Measurements from ENCODE around the gene TMEM40. TPM values are rescaled to one million over a fixed set of nuclear protein-coding genes. Genes with fewer than 3 reads are reported as not detected.
A peak's percentile ranks its signal among the peaks of the same experiment; 100 is the strongest.

The TMEM40 gene
- total and polyA plus RNA-seq, 9 of the 15 experiments (the other 6 are each of a cell fraction or from before 2014, with no cell fraction given), result 0.11 to 0.31 (median 0.14) TPM; not detected in 6

DNA sequence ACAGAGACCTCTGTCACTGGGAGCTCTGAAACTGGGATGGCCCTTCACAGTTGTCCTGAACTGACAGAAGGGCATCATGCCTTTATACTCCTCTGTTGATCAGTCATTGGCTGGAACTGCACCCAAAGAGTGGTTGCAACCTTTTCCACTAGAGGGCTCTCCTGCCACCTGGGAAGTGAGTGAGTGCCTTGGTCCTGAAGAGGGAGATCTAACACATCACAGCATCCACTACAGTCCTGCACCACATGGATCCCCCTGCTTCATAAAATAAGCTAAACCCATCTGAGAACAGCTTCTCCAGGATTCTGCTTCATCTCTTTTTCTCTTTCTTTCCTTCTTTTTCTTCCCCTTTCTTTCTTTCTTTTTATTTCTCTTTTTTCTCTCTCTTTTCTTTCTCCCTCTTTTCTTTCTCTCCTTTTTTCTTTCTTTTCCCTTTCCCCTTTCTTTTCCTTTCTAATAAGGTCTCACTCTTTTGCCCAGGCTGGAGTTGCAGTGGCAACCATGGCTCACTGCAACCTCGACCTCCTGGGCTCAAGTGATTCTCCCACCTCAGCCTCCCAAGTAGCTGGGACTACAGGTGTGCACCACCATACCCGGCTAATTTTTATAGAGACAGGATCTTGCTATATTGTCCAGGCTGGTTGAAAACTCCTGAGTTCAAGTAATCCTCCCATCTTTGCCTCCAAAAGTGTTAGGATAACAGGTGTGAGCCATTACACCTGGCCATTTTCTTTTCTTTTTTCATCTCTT lies 52.4 kb downstream of the TMEM40 start (continued):
- TF ChIP-seq HINFP (tag; conservative IDR thresholded peaks at IDR 0.05; ENCODE audit: low read depth) (0 out of 2 replicates have a peak, but pooled peaks have one; percentile 26), MTA2 (IDR thresholded peaks at IDR 0.05; ENCODE audit: low read depth) (0 out of 2 replicates have a peak, but pooled peaks have one; percentile 10)

- H3K9ac ChIP-seq (ENCODE audit: insufficient read depth in 1 of 2, low read depth in 2 of 2, low read length in 2 of 2), result no peak overlapping the region
- H3K9me3 ChIP-seq (replicated peaks; ENCODE audit: control insufficient read depth, insufficient read depth, low read depth, low read length), result no peaks in the 10 kb centered on the region
- no peak overlapping the region for H3K27ac ChIP-seq (ENCODE audit: extremely low read depth, low read depth, low read length)
- no peaks in the 10 kb centered on the region for H4K20me1 ChIP-seq (replicated peaks; ENCODE audit: control insufficient read depth, insufficient read depth, low read length)
- no peaks in the 10 kb centered on the region for H3K36me3 ChIP-seq (ENCODE audit: control insufficient read depth, insufficient read depth, low read length)
- H3K27me3 ChIP-seq (ENCODE audit: control insufficient read depth in 2 of 2, insufficient read depth in 2 of 2, low read length in 2 of 2), result peaks cover 14 to 33% of the 10 kb centered on the region in 2 experiments
- intact Hi-C loops (cut with micrococcal nuclease) (loop anchor here (1.0 to 10.0 kb wide), 4 partner anchors 63 to 289 kb away; no protein-coding TSS in a partner anchor), in situ Hi-C loops (cut with MboI) (loop anchor here (5.0 kb wide), 1 partner anchor 191 kb away; no protein-coding TSS in a partner anchor)
- no peak overlapping the region for H2AFZ ChIP-seq (ENCODE audit: low read depth, low read length)
- H3K4me2 ChIP-seq (ENCODE audit: insufficient read depth, low read length), result no peak overlapping the region
- peak in 1 of 4 experiments; percentile 4 for DNase-seq (ENCODE audit: extremely low read depth in 1 of 4, low spot score in 3 of 4)
- no TSS peak for BruUV-seq (replicated peaks)
- POLR2A ChIA-PET, result interaction anchor here (0.8 kb wide), 1 partner anchor 9 kb away, joined by 4 read pairs; no protein-coding TSS in a partner anchor
- no peaks in the 10 kb centered on the region for H3K9me1 ChIP-seq (ENCODE audit: control insufficient read depth, insufficient read depth, low read length)
- CTCF ChIA-PET (ENCODE audit: low intra/inter-chr PET ratio), result interaction anchor here (1.2 to 1.4 kb wide), 2 partner anchors 124 to 186 kb away, joined by 3 to 12 read pairs; no protein-coding TSS in a partner anchor
- H3K79me2 ChIP-seq (ENCODE audit: control insufficient read depth, insufficient read depth, low read length), result no peaks in the 10 kb centered on the region
- H3K4me1 ChIP-seq (replicated peaks in 1 of 2; ENCODE audit: control insufficient read depth in 2 of 2, insufficient read depth in 2 of 2, low read length in 2 of 2), result no peaks in the 10 kb centered on the region
- no peak for FAIRE-seq
- no peak for ATAC-seq
- no peak overlapping the region for H3K4me3 ChIP-seq
- 19% methylated on average over 1 of the region's 1 CpG for WGBS (ENCODE audit: insufficient coverage, low coverage, missing lambda C conversion rate)
- no peak for TF ChIP-seq NKRF (IDR thresholded peaks at IDR 0.05; ENCODE audit: borderline replicate concordance)
- TF ChIP-seq STAT5A (IDR thresholded peaks at IDR 0.05; ENCODE audit: borderline replicate concordance, low read length), result no peak
- TF ChIP-seq, protein P1, sequence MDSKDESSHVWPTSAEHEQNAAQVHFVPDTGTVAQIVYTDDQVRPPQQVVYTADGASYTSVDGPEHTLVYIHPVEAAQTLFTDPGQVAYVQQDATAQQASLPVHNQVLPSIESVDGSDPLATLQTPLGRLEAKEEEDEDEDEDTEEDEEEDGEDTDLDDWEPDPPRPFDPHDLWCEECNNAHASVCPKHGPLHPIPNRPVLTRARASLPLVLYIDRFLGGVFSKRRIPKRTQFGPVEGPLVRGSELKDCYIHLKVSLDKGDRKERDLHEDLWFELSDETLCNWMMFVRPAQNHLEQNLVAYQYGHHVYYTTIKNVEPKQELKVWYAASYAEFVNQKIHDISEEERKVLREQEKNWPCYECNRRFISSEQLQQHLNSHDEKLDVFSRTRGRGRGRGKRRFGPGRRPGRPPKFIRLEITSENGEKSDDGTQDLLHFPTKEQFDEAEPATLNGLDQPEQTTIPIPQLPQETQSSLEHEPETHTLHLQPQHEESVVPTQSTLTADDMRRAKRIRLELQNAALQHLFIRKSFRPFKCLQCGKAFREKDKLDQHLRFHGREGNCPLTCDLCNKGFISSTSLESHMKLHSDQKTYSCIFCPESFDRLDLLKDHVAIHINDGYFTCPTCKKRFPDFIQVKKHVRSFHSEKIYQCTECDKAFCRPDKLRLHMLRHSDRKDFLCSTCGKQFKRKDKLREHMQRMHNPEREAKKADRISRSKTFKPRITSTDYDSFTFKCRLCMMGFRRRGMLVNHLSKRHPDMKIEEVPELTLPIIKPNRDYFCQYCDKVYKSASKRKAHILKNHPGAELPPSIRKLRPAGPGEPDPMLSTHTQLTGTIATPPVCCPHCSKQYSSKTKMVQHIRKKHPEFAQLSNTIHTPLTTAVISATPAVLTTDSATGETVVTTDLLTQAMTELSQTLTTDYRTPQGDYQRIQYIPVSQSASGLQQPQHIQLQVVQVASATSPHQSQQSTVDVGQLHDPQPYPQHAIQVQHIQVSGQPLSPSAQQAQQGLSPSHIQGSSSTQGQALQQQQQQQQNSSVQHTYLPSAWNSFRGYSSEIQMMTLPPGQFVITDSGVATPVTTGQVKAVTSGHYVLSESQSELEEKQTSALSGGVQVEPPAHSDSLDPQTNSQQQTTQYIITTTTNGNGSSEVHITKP (IDR thresholded peaks at IDR 0.05; ENCODE audit: partially characterized antibody), result no peak
- TF ChIP-seq, protein P2, sequence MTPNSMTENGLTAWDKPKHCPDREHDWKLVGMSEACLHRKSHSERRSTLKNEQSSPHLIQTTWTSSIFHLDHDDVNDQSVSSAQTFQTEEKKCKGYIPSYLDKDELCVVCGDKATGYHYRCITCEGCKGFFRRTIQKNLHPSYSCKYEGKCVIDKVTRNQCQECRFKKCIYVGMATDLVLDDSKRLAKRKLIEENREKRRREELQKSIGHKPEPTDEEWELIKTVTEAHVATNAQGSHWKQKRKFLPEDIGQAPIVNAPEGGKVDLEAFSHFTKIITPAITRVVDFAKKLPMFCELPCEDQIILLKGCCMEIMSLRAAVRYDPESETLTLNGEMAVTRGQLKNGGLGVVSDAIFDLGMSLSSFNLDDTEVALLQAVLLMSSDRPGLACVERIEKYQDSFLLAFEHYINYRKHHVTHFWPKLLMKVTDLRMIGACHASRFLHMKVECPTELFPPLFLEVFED (CRISPR knock-in tag; conservative IDR thresholded peaks at IDR 0.05), result no peak
- TF ChIP-seq PHB2 (IDR thresholded peaks at IDR 0.05; ENCODE audit: low read depth), result no peak
- TF ChIP-seq DMBX1 (CRISPR knock-in tag; IDR thresholded peaks at IDR 0.05; ENCODE audit: borderline replicate concordance), result no peak
These were observed 53.1 kb downstream of the TMEM40 start for GRCh38 chr3:12705981-12706380.
